Measurements from ENCODE around the gene PCDHGA11.
"Not testable (repeated sequence)": the region's sequence is repeated elsewhere in the genome, so short reads cannot be mapped to it uniquely, and the experiment has no call there.

The PCDHGA11 gene

GRCh38 chr5:141411575-141411974, 9.3 kb upstream of the PCDHGA11 start:
- 92% methylated on average over 2 of the region's 3 CpGs for WGBS (ENCODE audit: insufficient coverage)
- CTCF ChIA-PET = interaction anchor here (1.2 to 7.4 kb wide), 4 partner anchors 112 to 147 kb away, joined by 3 to 77 read pairs (median 22); no protein-coding TSS in a partner anchor
- peaks cover 0 to 4% (median 0%) of the 10 kb centered on the region in 4 experiments for H3K36me3 ChIP-seq (ENCODE audit: control insufficient read depth in 4 of 4, insufficient read depth in 4 of 4, low read length in 3 of 4)
- peaks cover 7 to 47% (median 34%) of the 10 kb centered on the region in 5 experiments for H3K9me3 ChIP-seq (ENCODE audit: control extremely low read depth in 1 of 5, control insufficient read depth in 4 of 5, insufficient read depth in 2 of 5, low read depth in 1 of 5, low read length in 4 of 5)
- H3K27ac ChIP-seq (ENCODE audit: insufficient read depth in 1 of 2, low read depth in 1 of 2, low read length in 2 of 2, poor library complexity in 1 of 2, severe bottlenecking in 2 of 2) = no peak overlapping the region
- H3K27me3 ChIP-seq (replicated peaks in 2 of 5; ENCODE audit: control insufficient read depth in 4 of 5, insufficient read depth in 5 of 5, low read length in 4 of 5) = peaks cover 28 to 89% (median 48%) of the 10 kb centered on the region in 5 experiments
- peaks cover 0 to 12% (median 9%) of the 10 kb centered on the region in 4 experiments for H3K4me1 ChIP-seq (ENCODE audit: control extremely low read depth in 1 of 4, control insufficient read depth in 4 of 4, insufficient read depth in 4 of 4, low read length in 3 of 4)
- DNase-seq = no peak
- H3K4me3 ChIP-seq (ENCODE audit: control insufficient read depth in 1 of 7, extremely low read depth in 1 of 7, insufficient read depth in 4 of 7, low read depth in 2 of 7, low read length in 6 of 7) = no peak overlapping the region
- POLR2A ChIA-PET = no interaction called here

DNA sequence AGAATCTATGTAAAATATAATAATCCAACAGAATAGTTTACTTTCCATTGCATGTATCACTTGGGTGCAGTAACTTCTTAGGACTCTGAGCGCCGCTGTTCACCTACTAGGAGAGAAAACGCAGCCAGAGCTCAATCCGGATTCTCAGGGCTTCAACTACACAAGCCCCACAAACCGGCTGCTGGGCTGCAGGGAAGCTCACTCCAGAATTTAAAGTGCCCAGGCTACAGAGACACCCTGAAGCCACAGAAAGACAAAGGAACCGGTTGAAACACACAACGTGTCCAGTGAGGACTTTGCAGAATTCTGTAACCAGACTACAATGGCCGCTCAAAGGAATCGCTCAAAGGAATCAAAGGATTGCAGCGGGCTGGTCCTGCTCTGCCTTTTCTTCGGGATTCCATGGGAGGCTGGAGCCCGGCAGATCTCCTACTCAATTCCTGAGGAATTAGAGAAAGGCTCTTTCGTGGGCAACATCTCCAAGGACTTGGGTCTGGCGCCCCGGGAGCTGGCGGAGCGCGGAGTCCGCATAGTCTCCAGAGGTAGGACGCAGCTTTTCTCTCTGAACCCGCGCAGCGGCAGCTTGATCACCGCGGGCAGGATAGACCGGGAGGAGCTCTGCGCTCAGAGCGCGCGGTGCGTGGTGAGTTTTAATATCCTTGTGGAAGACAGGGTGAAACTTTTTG, 7.9 kb upstream of the PCDHGA11 start, which contains the start of gene PCDHGA10:
TSS of gene PCDHGA10 (plus strand) at position 134 of the 686 bp plus-strand sequence. CDS start at position 323, 189 bp downstream.
- H3K4me1 ChIP-seq (ENCODE audit: control extremely low read depth in 1 of 4, control insufficient read depth in 4 of 4, insufficient read depth in 4 of 4, low read length in 3 of 4) = peaks cover 0 to 15% (median 10%) of the 10 kb centered on the region in 4 experiments
- peak; percentile 64 to 87 (median 87) for DNase-seq
- H3K27ac ChIP-seq (ENCODE audit: insufficient read depth in 1 of 2, low read depth in 1 of 2, low read length in 2 of 2, poor library complexity in 1 of 2, severe bottlenecking in 2 of 2) = no peak within 1 kb of the TSS
- H3K36me3 ChIP-seq (ENCODE audit: control insufficient read depth in 4 of 4, insufficient read depth in 4 of 4, low read length in 3 of 4) = peaks cover 0 to 4% (median 0%) of the 10 kb centered on the region in 4 experiments
- peaks cover 5 to 41% (median 32%) of the 10 kb centered on the region in 5 experiments for H3K9me3 ChIP-seq (ENCODE audit: control extremely low read depth in 1 of 5, control insufficient read depth in 4 of 5, insufficient read depth in 2 of 5, low read depth in 1 of 5, low read length in 4 of 5)
- POLR2A ChIA-PET = no interaction called here
- H3K4me3 ChIP-seq (ENCODE audit: control insufficient read depth in 1 of 7, extremely low read depth in 1 of 7, insufficient read depth in 4 of 7, low read depth in 2 of 7, low read length in 6 of 7) = peak within 1 kb of the TSS; percentile 27 to 84 (median 68)
- H3K27me3 ChIP-seq (replicated peaks in 2 of 5; ENCODE audit: control insufficient read depth in 4 of 5, insufficient read depth in 5 of 5, low read length in 4 of 5) = peaks cover 24 to 85% (median 38%) of the 10 kb centered on the region in 5 experiments
- 12% methylated on average over 19 of the region's 31 CpGs for WGBS (ENCODE audit: insufficient coverage)
- CTCF ChIA-PET = interaction anchor here (0.6 to 7.4 kb wide), 26 partner anchors 8 to 154 kb away, joined by 3 to 77 read pairs (median 4); partner anchors contain the start of genes PCDHGA11, PCDHGA12, PCDHGA2 and PCDHGB3

GRCh38 chr5:141413540-141414069, 7.2 kb upstream of the PCDHGA11 start:
- no peak for DNase-seq
- POLR2A ChIA-PET = no interaction called here
- no peak overlapping the region for H3K27ac ChIP-seq (ENCODE audit: insufficient read depth in 1 of 2, low read depth in 1 of 2, low read length in 2 of 2, poor library complexity in 1 of 2, severe bottlenecking in 2 of 2)
- H3K4me3 ChIP-seq (ENCODE audit: control insufficient read depth in 1 of 7, extremely low read depth in 1 of 7, insufficient read depth in 4 of 7, low read depth in 2 of 7, low read length in 6 of 7) = peak overlapping the region in 6 of 7 experiments; percentile 43 to 84 (median 62)
- H3K36me3 ChIP-seq (ENCODE audit: control insufficient read depth in 4 of 4, insufficient read depth in 4 of 4, low read length in 3 of 4) = peaks cover 0 to 4% (median 0%) of the 10 kb centered on the region in 4 experiments
- 15% methylated on average over 22 of the region's 25 CpGs for WGBS (ENCODE audit: insufficient coverage)
- H3K27me3 ChIP-seq (replicated peaks in 2 of 5; ENCODE audit: control insufficient read depth in 4 of 5, insufficient read depth in 5 of 5, low read length in 4 of 5) = peaks cover 27 to 85% (median 34%) of the 10 kb centered on the region in 5 experiments
- peaks cover 5 to 40% (median 31%) of the 10 kb centered on the region in 5 experiments for H3K9me3 ChIP-seq (ENCODE audit: control extremely low read depth in 1 of 5, control insufficient read depth in 4 of 5, insufficient read depth in 2 of 5, low read depth in 1 of 5, low read length in 4 of 5)
- CTCF ChIA-PET = interaction anchor here (0.9 to 7.4 kb wide), 24 partner anchors 7 to 153 kb away, joined by 3 to 77 read pairs (median 5); partner anchors contain the start of genes PCDHGA11, PCDHGA12, PCDHGB3 and PCDHGB4
- H3K4me1 ChIP-seq (ENCODE audit: control extremely low read depth in 1 of 4, control insufficient read depth in 4 of 4, insufficient read depth in 4 of 4, low read length in 3 of 4) = peaks cover 0 to 15% (median 10%) of the 10 kb centered on the region in 4 experiments

DNA sequence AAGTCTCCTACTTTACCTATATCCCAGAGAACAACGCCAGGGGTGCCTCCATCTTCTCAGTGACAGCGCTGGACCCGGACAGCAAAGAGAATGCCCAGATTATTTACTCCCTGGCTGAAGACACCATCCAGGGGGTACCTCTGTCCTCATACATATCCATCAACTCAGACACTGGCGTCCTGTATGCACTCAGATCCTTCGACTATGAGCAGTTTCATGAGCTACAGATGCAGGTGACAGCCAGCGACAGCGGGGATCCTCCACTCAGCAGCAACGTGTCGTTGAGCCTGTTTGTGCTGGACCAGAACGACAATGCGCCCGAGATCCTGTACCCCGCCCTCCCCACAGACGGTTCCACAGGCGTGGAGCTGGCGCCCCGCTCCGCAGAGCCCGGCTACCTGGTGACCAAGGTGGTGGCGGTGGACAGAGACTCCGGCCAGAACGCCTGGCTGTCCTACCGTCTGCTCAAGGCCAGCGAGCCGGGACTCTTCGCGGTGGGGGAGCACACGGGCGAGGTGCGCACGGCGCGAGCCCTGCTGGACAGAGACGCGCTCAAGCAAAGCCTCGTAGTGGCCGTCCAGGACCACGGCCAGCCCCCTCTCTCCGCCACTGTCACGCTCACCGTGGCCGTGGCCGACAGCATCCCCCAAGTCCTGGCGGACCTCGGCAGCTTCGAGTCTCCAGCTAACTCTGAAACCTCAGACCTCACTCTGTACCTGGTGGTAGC, 6.1 kb upstream of the PCDHGA11 start:
- Histone ChIP-seq H3K9me3 (ENCODE audit: control extremely low read depth in 1 of 5, control insufficient read depth in 4 of 5, insufficient read depth in 2 of 5, low read depth in 1 of 5, low read length in 4 of 5) (peaks cover 1 to 40% (median 31%) of the 10 kb centered on the region in 5 experiments), H3K4me3 (ENCODE audit: control insufficient read depth in 1 of 7, extremely low read depth in 1 of 7, insufficient read depth in 4 of 7, low read depth in 2 of 7, low read length in 6 of 7) (peak overlapping the region in 1 of 7 experiments; percentile 3), H3K4me1 (ENCODE audit: control extremely low read depth in 1 of 4, control insufficient read depth in 4 of 4, insufficient read depth in 4 of 4, low read length in 3 of 4) (peaks cover 0 to 21% (median 10%) of the 10 kb centered on the region in 4 experiments), H3K27me3 (replicated peaks in 2 of 5; ENCODE audit: control insufficient read depth in 4 of 5, insufficient read depth in 5 of 5, low read length in 4 of 5) (peaks cover 26 to 85% (median 30%) of the 10 kb centered on the region in 5 experiments)
- POLR2A ChIA-PET; H3K36me3 ChIP-seq (ENCODE audit: control insufficient read depth in 4 of 4, insufficient read depth in 4 of 4, low read length in 3 of 4); H3K27ac ChIP-seq (ENCODE audit: insufficient read depth in 1 of 2, low read depth in 1 of 2, low read length in 2 of 2, poor library complexity in 1 of 2, severe bottlenecking in 2 of 2); DNase-seq: not testable (repeated sequence)
- WGBS (ENCODE audit: insufficient coverage) = 28% methylated on average over 32 of the region's 46 CpGs
- CTCF ChIA-PET = interaction anchor here (1.1 to 7.4 kb wide), 10 partner anchors 15 to 152 kb away, joined by 3 to 77 read pairs (median 14); partner anchors contain the start of genes PCDHGA12, PCDHGB4 and PCDHGB5

DNA sequence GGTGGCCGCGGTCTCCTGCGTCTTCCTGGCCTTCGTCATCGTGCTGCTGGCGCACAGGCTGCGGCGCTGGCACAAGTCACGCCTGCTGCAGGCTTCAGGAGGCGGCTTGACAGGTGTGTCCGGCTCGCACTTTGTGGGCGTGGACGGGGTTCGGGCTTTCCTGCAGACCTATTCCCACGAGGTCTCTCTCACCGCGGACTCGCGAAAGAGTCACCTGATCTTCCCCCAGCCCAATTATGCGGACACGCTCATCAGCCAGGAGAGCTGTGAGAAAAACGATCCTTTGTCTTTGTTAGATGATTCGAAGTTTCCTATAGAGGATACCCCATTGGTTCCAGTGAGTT, 5.6 kb upstream of the PCDHGA11 start:
- DNase-seq = peak in 2 of 3 donors; percentile 39 to 62
- H3K27ac ChIP-seq (ENCODE audit: insufficient read depth in 1 of 2, low read depth in 1 of 2, low read length in 2 of 2, poor library complexity in 1 of 2, severe bottlenecking in 2 of 2); POLR2A ChIA-PET; H3K36me3 ChIP-seq (ENCODE audit: control insufficient read depth in 4 of 4, insufficient read depth in 4 of 4, low read length in 3 of 4): not testable (repeated sequence)
- WGBS (ENCODE audit: insufficient coverage) = 12% methylated on average over 11 of the region's 24 CpGs
- H3K4me3 ChIP-seq (ENCODE audit: control insufficient read depth in 1 of 7, extremely low read depth in 1 of 7, insufficient read depth in 4 of 7, low read depth in 2 of 7, low read length in 6 of 7) = peak overlapping the region in 3 of 7 experiments; percentile 3 to 26 (median 16)
- CTCF ChIA-PET = interaction anchor here (3.2 to 7.4 kb wide), 4 partner anchors 108 to 148 kb away, joined by 9 to 77 read pairs (median 48); no protein-coding TSS in a partner anchor
- H3K27me3 ChIP-seq (replicated peaks in 2 of 5; ENCODE audit: control insufficient read depth in 4 of 5, insufficient read depth in 5 of 5, low read length in 4 of 5) = peaks cover 24 to 83% (median 31%) of the 10 kb centered on the region in 5 experiments
- H3K4me1 ChIP-seq (ENCODE audit: control extremely low read depth in 1 of 4, control insufficient read depth in 4 of 4, insufficient read depth in 4 of 4, low read length in 3 of 4) = peaks cover 0 to 21% (median 10%) of the 10 kb centered on the region in 4 experiments
- H3K9me3 ChIP-seq (ENCODE audit: control extremely low read depth in 1 of 5, control insufficient read depth in 4 of 5, insufficient read depth in 2 of 5, low read depth in 1 of 5, low read length in 4 of 5) = peaks cover 1 to 38% (median 29%) of the 10 kb centered on the region in 5 experiments

- peaks cover 0 to 52% (median 39%) of the 10 kb centered on the region in 5 experiments for H3K9me3 ChIP-seq (ENCODE audit: control extremely low read depth in 1 of 5, control insufficient read depth in 4 of 5, insufficient read depth in 2 of 5, low read depth in 1 of 5, low read length in 4 of 5)
Observed at GRCh38 chr5:141417494-141418172, 3.2 kb upstream of the PCDHGA11 start, which contains the start of gene PCDHGB7. TSS of gene PCDHGB7 (plus strand) at chr5:141417677. CDS start at chr5:141417860, 183 bp downstream.

More at GRCh38 chr5:141417494-141418172, 3.2 kb upstream of the PCDHGA11 start, which contains the start of gene PCDHGB7:
- POLR2A ChIA-PET; H3K27ac ChIP-seq (ENCODE audit: insufficient read depth in 1 of 2, low read depth in 1 of 2, low read length in 2 of 2, poor library complexity in 1 of 2, severe bottlenecking in 2 of 2); H3K36me3 ChIP-seq (ENCODE audit: control insufficient read depth in 4 of 4, insufficient read depth in 4 of 4, low read length in 3 of 4): not testable (repeated sequence)
- H3K27me3 ChIP-seq (replicated peaks in 2 of 5; ENCODE audit: control insufficient read depth in 4 of 5, insufficient read depth in 5 of 5, low read length in 4 of 5) = peaks cover 35 to 90% (median 41%) of the 10 kb centered on the region in 5 experiments
- peak within 1 kb of the TSS; percentile 44 to 80 (median 60) for H3K4me3 ChIP-seq (ENCODE audit: control insufficient read depth in 1 of 7, extremely low read depth in 1 of 7, insufficient read depth in 4 of 7, low read depth in 2 of 7, low read length in 6 of 7)
- peaks cover 0 to 27% (median 18%) of the 10 kb centered on the region in 4 experiments for H3K4me1 ChIP-seq (ENCODE audit: control extremely low read depth in 1 of 4, control insufficient read depth in 4 of 4, insufficient read depth in 4 of 4, low read length in 3 of 4)
- peak; percentile 82 to 88 (median 88) for DNase-seq
- CTCF ChIA-PET = interaction anchor here (0.6 to 7.4 kb wide), 17 partner anchors 12 to 192 kb away, joined by 3 to 77 read pairs (median 6); partner anchors contain the start of genes PCDHGA12, PCDHGA9, PCDHGC5 and TAF7
- WGBS (ENCODE audit: insufficient coverage) = 1% methylated on average over 27 of the region's 47 CpGs
